Measurements from ENCODE around the gene NAPEPLD. TPM values are rescaled to one million over a fixed set of nuclear protein-coding genes. Genes with fewer than 3 reads are reported as not detected.
"Not testable (repeated sequence)": the region's sequence is repeated elsewhere in the genome, so short reads cannot be mapped to it uniquely, and the experiment has no call there.

Gene NAPEPLD
- total and polyA plus RNA-seq, 2 donors: 7.4 to 8.3 TPM

GRCh38 chr7:103079836-103080235, 69.1 kb downstream of the NAPEPLD start:
- H3K27ac ChIP-seq (ENCODE audit: low read depth in 1 of 2, low read length in 1 of 2): no peak overlapping the region
- no peak for DNase-seq (ENCODE audit: low read depth in 6 of 9, low spot score in 9 of 9)
- no peak overlapping the region for H3K4me3 ChIP-seq (ENCODE audit: low read length in 2 of 2)
- H3K9me3 ChIP-seq (ENCODE audit: control insufficient read depth in 2 of 2, insufficient read depth in 1 of 2, low read length in 1 of 2): no peaks in the 10 kb centered on the region
- peaks cover 0 to 10% of the 10 kb centered on the region in 2 donors for H3K36me3 ChIP-seq (ENCODE audit: control insufficient read depth in 2 of 2, insufficient read depth in 2 of 2, low read length in 1 of 2)
- peaks cover 10 to 16% of the 10 kb centered on the region in 2 donors for H3K4me1 ChIP-seq (ENCODE audit: control insufficient read depth in 2 of 2, insufficient read depth in 2 of 2, low read length in 2 of 2)
- 89% methylated on average over 3 of the region's 3 CpGs for WGBS
- H3K27me3 ChIP-seq (ENCODE audit: control insufficient read depth in 2 of 2, insufficient read depth in 1 of 2, low read length in 1 of 2): no peaks in the 10 kb centered on the region

DNA sequence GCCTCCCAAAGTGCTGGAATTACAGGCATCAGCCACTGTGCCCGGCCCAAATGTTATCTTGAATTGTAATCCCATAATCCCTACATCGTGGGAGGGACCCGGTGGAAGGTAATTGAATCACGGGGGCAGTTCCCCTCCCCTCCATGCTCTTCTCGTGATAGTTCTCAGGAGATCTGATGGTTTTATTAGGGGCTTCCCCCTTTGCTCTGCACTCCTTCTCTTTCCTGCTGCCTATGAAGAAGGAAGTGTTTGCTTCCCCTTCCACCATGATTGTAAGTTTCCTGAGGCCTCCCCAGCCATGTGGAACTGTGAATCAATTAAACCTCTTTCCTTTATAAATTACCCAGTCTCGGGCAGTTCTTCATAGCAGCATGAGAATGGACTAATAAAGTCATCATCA, 70.7 kb downstream of the NAPEPLD start:
- not testable (repeated sequence) for H3K4me3 ChIP-seq (ENCODE audit: low read length in 2 of 2); H3K27me3 ChIP-seq (ENCODE audit: control insufficient read depth in 2 of 2, insufficient read depth in 1 of 2, low read length in 1 of 2); H3K9me3 ChIP-seq (ENCODE audit: control insufficient read depth in 2 of 2, insufficient read depth in 1 of 2, low read length in 1 of 2); DNase-seq (ENCODE audit: low read depth in 6 of 9, low spot score in 9 of 9); H3K36me3 ChIP-seq (ENCODE audit: control insufficient read depth in 2 of 2, insufficient read depth in 2 of 2, low read length in 1 of 2); H3K27ac ChIP-seq (ENCODE audit: low read depth in 1 of 2, low read length in 1 of 2)
- H3K4me1 ChIP-seq (ENCODE audit: control insufficient read depth in 2 of 2, insufficient read depth in 2 of 2, low read length in 2 of 2): peaks cover 10 to 25% of the 10 kb centered on the region in 2 donors
- 96% methylated on average over 6 of the region's 6 CpGs for WGBS

DNA sequence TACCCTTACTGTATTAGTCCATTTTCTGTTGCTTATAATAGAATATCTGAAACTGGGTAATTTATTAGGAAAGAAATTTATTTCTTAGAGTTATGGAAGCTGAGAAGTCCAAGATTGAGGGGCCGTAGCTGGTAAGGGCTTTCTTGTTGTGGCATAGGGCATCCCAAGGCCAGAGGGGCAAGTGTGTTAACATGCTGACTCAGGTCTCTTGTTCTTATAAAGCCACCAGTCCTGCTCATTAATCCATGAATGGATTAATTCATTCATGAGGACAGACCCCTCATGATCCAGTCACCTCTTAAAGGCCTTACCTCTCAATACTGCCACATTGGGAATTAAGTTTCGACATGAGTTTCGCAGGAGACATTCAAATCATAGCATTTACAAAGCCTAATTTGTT, 71.6 kb downstream of the NAPEPLD start:
- DNase-seq (ENCODE audit: low read depth in 6 of 9, low spot score in 9 of 9): no peak
- H3K9me3 ChIP-seq (ENCODE audit: control insufficient read depth in 2 of 2, insufficient read depth in 1 of 2, low read length in 1 of 2): no peaks in the 10 kb centered on the region
- H3K4me3 ChIP-seq (ENCODE audit: low read length in 2 of 2): no peak overlapping the region
- WGBS: over 99% methylated on average over 3 of the region's 3 CpGs
- H3K4me1 ChIP-seq (ENCODE audit: control insufficient read depth in 2 of 2, insufficient read depth in 2 of 2, low read length in 2 of 2): peaks cover 10 to 23% of the 10 kb centered on the region in 2 donors
- H3K27me3 ChIP-seq (ENCODE audit: control insufficient read depth in 2 of 2, insufficient read depth in 1 of 2, low read length in 1 of 2): no peaks in the 10 kb centered on the region
- H3K27ac ChIP-seq (ENCODE audit: low read depth in 1 of 2, low read length in 1 of 2): no peak overlapping the region
- no peaks in the 10 kb centered on the region for H3K36me3 ChIP-seq (ENCODE audit: control insufficient read depth in 2 of 2, insufficient read depth in 2 of 2, low read length in 1 of 2)

- no peaks in the 10 kb centered on the region for H3K9me3 ChIP-seq (ENCODE audit: control insufficient read depth in 2 of 2, insufficient read depth in 1 of 2, low read length in 1 of 2)
- H3K4me3 ChIP-seq (ENCODE audit: low read length in 2 of 2): no peak overlapping the region
- no peak overlapping the region for H3K27ac ChIP-seq (ENCODE audit: low read depth in 1 of 2, low read length in 1 of 2)
- WGBS: 93% methylated on average over 7 of the region's 7 CpGs
- peaks cover 10 to 23% of the 10 kb centered on the region in 2 donors for H3K4me1 ChIP-seq (ENCODE audit: control insufficient read depth in 2 of 2, insufficient read depth in 2 of 2, low read length in 2 of 2)
- H3K27me3 ChIP-seq (ENCODE audit: control insufficient read depth in 2 of 2, insufficient read depth in 1 of 2, low read length in 1 of 2): no peaks in the 10 kb centered on the region
- H3K36me3 ChIP-seq (ENCODE audit: control insufficient read depth in 2 of 2, insufficient read depth in 2 of 2, low read length in 1 of 2): no peaks in the 10 kb centered on the region
- DNase-seq (ENCODE audit: low read depth in 6 of 9, low spot score in 9 of 9): peak in 2 of 9 donors; percentile 18 to 24
These were observed 72.1 kb downstream of the NAPEPLD start for GRCh38 chr7:103076764-103077163.

DNA sequence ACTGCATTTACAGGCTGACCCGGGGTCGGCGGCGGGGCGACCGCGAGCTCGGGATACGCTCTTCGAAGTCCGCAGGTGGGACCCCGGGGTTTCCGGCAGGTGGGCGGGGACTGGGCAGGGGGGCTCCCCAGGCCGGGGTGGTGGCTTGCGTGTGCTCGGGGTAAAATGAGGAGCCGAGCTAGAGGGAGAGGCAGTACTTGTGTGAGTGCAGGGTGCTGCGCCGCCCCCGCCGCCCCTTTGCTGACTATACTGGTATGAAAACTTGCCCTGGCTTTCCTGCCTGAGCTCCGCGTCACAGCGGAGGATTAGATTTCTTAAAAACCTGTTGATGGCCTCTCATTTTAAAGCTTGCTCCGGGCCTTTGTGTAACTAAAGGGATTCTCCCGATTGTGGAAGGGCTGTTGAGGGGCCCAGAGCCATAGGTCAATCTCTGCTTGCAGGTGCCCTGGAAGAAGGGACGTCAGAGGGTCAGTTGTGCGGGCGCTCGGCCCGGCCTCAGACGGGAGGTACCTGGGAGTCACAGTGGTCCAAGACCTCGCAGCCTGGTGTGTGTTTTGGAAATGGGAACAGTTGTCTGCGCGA, 73.5 kb downstream of the NAPEPLD start:
- H3K9me3 ChIP-seq (ENCODE audit: control insufficient read depth in 2 of 2, insufficient read depth in 1 of 2, low read length in 1 of 2): no peaks in the 10 kb centered on the region
- WGBS: 5% methylated on average over 36 of the region's 36 CpGs
- peak overlapping the region; percentile 80 to 91 for H3K27ac ChIP-seq (ENCODE audit: low read depth in 1 of 2, low read length in 1 of 2)
- H3K4me3 ChIP-seq (ENCODE audit: low read length in 2 of 2): peak overlapping the region; percentile 73 to 80
- DNase-seq (ENCODE audit: low read depth in 6 of 9, low spot score in 9 of 9): peak; percentile 29 to 83 (median 60)
- H3K27me3 ChIP-seq (ENCODE audit: control insufficient read depth in 2 of 2, insufficient read depth in 1 of 2, low read length in 1 of 2): no peaks in the 10 kb centered on the region
- H3K4me1 ChIP-seq (ENCODE audit: control insufficient read depth in 2 of 2, insufficient read depth in 2 of 2, low read length in 2 of 2): peaks cover 10 to 23% of the 10 kb centered on the region in 2 donors
- no peaks in the 10 kb centered on the region for H3K36me3 ChIP-seq (ENCODE audit: control insufficient read depth in 2 of 2, insufficient read depth in 2 of 2, low read length in 1 of 2)

GRCh38 chr7:103074519-103075336, 74.2 kb downstream of the NAPEPLD start, which contains the start of the genes ARMC10 and FBXL13:
Gene ARMC10, plus strand, starts transcription at chr7:103075140. Its CDS starts 133 bp downstream, at chr7:103075273.
Gene FBXL13, minus strand, starts transcription at chr7:103074796.
- peak within 1 kb of the TSS; percentile 80 to 91 for H3K27ac ChIP-seq (ENCODE audit: low read depth in 1 of 2, low read length in 1 of 2)

GRCh38 chr7:103073989-103074518, 74.8 kb downstream of the NAPEPLD start:
- Histone ChIP-seq H3K27me3 (ENCODE audit: control insufficient read depth in 2 of 2, insufficient read depth in 1 of 2, low read length in 1 of 2) (no peaks in the 10 kb centered on the region), H3K36me3 (ENCODE audit: control insufficient read depth in 2 of 2, insufficient read depth in 2 of 2, low read length in 1 of 2) (no peaks in the 10 kb centered on the region), H3K4me3 (ENCODE audit: low read length in 2 of 2) (peak overlapping the region; percentile 73 to 80), H3K27ac (ENCODE audit: low read depth in 1 of 2, low read length in 1 of 2) (peak overlapping the region; percentile 7 to 11), H3K4me1 (ENCODE audit: control insufficient read depth in 2 of 2, insufficient read depth in 2 of 2, low read length in 2 of 2) (peaks cover 10 to 23% of the 10 kb centered on the region in 2 donors), H3K9me3 (ENCODE audit: control insufficient read depth in 2 of 2, insufficient read depth in 1 of 2, low read length in 1 of 2) (no peaks in the 10 kb centered on the region)
- DNase-seq (ENCODE audit: low read depth in 6 of 9, low spot score in 9 of 9): no peak
- 31% methylated on average over 6 of the region's 6 CpGs for WGBS

More at GRCh38 chr7:103074519-103075336, 74.2 kb downstream of the NAPEPLD start, which contains the start of the genes ARMC10 and FBXL13:
- Histone ChIP-seq H3K27me3 (ENCODE audit: control insufficient read depth in 2 of 2, insufficient read depth in 1 of 2, low read length in 1 of 2) (no peaks in the 10 kb centered on the region), H3K4me3 (ENCODE audit: low read length in 2 of 2) (peak within 1 kb of the TSS; percentile 73 to 80), H3K4me1 (ENCODE audit: control insufficient read depth in 2 of 2, insufficient read depth in 2 of 2, low read length in 2 of 2) (peaks cover 10 to 23% of the 10 kb centered on the region in 2 donors), H3K36me3 (ENCODE audit: control insufficient read depth in 2 of 2, insufficient read depth in 2 of 2, low read length in 1 of 2) (no peaks in the 10 kb centered on the region), H3K9me3 (ENCODE audit: control insufficient read depth in 2 of 2, insufficient read depth in 1 of 2, low read length in 1 of 2) (no peaks in the 10 kb centered on the region)
- peak; percentile 74 to 95 (median 85) for DNase-seq (ENCODE audit: low read depth in 6 of 9, low spot score in 9 of 9)
- 5% methylated on average over 83 of the region's 83 CpGs for WGBS

GRCh38 chr7:103071000-103071399, 77.9 kb downstream of the NAPEPLD start:
- no peaks in the 10 kb centered on the region for H3K36me3 ChIP-seq (ENCODE audit: control insufficient read depth in 2 of 2, insufficient read depth in 2 of 2, low read length in 1 of 2)
- no peaks in the 10 kb centered on the region for H3K9me3 ChIP-seq (ENCODE audit: control insufficient read depth in 2 of 2, insufficient read depth in 1 of 2, low read length in 1 of 2)
- DNase-seq (ENCODE audit: low read depth in 6 of 9, low spot score in 9 of 9): no peak
- no peak overlapping the region for H3K27ac ChIP-seq (ENCODE audit: low read depth in 1 of 2, low read length in 1 of 2)
- H3K27me3 ChIP-seq (ENCODE audit: control insufficient read depth in 2 of 2, insufficient read depth in 1 of 2, low read length in 1 of 2): no peaks in the 10 kb centered on the region
- 95% methylated on average over 2 of the region's 2 CpGs for WGBS
- H3K4me1 ChIP-seq (ENCODE audit: control insufficient read depth in 2 of 2, insufficient read depth in 2 of 2, low read length in 2 of 2): peaks cover 3 to 15% of the 10 kb centered on the region in 2 donors
- no peak overlapping the region for H3K4me3 ChIP-seq (ENCODE audit: low read length in 2 of 2)
